GM19193 (cell line): Measurements from ENCODE around the gene VANGL1.

Source experiments
- POLR2A ChIP-seq: IDR thresholded peaks from 4 replicates; pipeline ENCODE4 v1.6.1; 2011; ENCODE audit not compliant: insufficient read depth, insufficient read length; ENCODE audit errors: extremely low read depth

Gene VANGL1

DNA sequence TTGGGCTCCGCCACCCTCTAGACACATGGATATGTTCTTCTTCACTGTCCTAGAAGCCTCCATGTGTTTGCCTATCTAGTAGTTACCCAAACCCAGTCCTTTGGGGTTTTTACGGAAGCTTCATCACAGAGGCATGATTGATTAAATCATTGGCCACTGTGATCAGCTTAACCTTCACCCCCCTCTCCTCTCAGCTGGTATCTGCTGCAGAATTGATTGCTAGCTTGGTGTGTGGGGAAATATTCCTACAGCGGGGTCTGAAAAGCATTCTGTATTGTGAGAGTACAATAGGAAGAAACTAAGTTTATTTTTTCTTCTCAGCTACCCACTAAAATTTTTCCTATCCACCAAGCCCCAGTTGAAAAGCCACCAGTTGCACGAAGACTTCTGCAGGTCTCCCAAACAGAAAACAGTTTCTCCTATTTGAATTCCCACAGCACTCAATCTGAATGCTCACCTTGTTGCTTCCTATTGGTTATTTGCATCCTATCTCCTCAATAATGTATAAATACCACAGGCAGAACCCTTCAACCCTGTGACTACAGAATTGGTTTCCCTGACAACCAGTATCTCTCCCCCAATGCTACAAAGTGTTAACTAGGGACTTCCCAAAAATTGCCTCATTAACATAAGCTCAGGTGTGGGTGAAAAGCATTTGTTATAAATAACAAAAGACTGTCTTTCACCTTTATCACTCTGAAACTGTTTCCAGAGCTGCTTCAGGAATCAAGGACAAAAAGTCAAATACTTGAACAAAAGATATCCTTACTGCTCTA is 9.3 kb upstream of the VANGL1 start:
- no peak for TF ChIP-seq POLR2A

DNA sequence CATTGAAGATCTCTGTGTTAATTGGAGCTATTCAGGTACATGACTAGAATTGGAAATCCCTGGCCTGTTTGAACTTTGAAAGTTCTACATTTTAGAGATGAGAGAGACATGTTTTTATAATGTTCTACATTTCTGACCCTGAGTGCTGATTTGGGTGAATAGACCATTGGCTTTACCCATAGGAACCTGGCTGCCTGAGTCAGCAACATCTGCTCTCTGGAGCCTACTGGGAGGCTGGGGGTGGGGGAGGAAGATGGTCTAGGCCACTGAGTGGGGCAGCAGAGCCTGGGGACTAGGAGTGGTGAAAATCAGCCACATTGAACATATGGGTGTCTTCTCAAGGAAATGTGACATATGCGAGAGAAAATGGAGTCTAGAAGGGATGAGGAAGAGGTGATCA is 1.4 kb upstream of the VANGL1 start:
- no peak for TF ChIP-seq POLR2A

GRCh38 chr1:115642168-115643072 is 650 bp downstream of the VANGL1 start:
- peak; percentile 18 for TF ChIP-seq POLR2A

GRCh38 chr1:115643225-115643624 is 1.5 kb downstream of the VANGL1 start:
- TF ChIP-seq POLR2A = no peak

DNA sequence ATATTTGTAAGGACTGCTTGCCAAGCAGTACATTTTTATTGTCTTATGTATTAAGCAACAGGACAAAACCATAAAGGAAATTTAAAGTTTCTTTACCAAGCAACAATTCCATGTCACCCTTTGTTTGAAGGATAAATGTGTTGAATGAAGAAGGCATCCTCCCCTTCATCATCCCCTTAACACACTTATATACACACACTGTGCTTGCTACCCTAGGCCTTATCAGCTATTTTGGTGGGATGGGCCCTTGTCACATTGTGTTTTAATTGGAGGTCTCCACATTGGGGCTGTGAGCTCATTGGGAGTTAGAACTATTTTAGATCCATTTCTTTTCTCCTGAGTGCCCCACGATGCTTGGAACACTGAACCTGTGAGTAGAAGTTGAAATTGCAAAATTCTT is 1.9 kb downstream of the VANGL1 start:
- TF ChIP-seq POLR2A = no peak

DNA sequence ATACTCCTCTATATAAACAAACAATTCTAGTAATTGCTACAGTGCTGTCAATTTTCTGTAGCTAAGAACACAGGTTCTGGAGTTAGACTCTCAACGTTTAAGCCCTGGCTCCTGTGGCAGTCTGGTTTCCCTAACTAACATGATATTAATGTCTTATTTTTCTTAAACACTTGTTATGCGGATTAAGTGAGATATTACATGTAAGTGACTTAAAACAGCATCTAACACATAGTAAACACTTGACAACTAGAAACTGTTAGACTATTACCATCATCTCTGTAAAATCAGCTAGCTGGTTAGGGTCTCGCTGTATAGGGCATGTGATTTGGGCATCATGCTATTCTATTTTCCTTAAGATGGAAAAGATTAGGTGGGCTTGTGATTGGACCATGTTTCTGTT is 2.3 kb downstream of the VANGL1 start:
- TF ChIP-seq POLR2A = no peak

DNA sequence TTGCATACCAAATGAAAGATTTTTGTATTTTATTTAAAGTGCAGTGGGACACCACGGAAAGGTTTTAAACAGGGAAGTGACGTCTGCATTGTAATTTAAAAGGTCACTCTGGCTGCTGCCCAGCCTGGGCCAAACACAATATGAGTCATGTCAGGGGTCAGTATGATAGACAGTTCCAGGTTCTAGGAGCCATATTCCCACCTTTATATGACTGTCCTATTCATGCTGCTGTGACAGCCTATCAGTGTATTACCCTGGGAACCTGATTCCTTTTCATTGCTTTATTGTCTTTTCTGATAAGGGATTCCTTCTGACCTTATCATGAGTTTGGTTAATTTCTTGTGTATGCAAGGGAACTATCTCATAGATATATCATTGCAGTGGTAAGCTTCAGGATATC is 5.3 kb downstream of the VANGL1 start:
- TF ChIP-seq POLR2A = no peak

- TF ChIP-seq POLR2A = no peak
These were observed 5.7 kb downstream of the VANGL1 start for GRCh38 chr1:115647507-115647906.

- TF ChIP-seq POLR2A = no peak
These were observed 6.3 kb downstream of the VANGL1 start for GRCh38 chr1:115647919-115648650.

DNA sequence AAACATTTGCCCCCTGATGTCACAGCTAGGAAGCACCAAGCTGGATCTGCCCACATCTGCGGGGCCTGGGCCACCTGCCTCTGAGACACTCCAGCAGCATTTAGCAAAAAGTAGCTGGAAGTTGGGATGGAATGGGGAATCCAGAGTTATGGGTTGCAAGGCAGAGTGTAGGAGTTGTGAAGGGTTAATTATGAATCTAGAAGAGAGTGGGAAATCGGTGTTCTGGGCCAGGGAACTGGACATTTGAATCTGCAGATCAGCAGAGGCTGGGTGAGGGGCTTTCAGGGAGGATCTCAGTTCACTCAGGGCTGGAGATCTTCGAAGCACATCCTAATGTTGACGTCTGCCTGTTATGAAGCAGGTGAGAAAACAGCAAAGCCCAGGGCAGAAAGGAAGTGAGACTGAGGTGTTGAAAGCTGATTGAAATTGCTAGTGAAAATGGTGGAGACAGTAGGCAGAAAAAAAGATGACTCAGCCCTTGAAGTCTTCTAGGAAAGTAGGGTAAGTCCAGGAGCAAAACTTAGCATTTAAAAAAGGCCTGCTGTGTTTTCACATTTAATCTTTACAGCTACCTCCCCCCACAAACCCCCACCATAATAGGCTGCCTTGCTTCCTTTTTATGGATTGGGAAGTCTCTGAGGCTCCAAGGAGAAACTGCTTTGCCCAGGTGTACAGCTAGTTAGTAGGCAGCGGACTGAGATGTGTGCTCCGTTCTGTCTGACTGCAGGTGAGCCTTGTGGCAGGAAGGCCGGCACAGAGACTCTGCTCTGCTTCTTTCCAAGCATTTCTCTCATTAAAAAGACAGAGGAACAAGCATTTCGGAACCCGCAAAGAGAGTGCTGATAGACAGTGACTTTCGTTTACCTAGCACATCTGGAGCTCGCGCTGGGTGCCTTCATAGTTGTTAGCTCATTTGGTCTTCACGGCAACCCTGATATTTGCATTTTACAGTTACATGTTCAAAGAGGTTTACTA is 7.2 kb downstream of the VANGL1 start:
- TF ChIP-seq POLR2A = no peak

DNA sequence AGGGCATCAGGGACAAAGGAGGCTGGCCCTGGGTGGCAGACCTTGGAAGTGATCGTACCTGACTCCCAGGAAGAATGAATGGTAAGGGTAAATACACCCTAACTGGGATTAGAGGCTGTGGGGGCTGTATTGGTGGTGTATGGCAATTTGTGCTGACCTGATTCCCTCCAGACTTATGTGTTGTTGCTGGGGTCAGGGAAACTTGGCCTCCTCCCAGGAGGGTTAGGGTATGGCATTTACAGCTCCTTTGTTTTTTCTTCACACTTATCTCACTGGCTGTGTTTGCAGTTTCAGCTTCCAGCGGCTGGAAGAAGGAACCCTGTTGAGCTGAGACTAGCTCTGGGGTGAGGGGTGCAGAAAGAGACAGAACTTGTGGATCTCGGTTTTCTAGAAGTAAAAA is 8.2 kb downstream of the VANGL1 start:
- TF ChIP-seq POLR2A = no peak

GRCh38 chr1:115650961-115651360 is 9.2 kb downstream of the VANGL1 start:
- TF ChIP-seq POLR2A = no peak

DNA sequence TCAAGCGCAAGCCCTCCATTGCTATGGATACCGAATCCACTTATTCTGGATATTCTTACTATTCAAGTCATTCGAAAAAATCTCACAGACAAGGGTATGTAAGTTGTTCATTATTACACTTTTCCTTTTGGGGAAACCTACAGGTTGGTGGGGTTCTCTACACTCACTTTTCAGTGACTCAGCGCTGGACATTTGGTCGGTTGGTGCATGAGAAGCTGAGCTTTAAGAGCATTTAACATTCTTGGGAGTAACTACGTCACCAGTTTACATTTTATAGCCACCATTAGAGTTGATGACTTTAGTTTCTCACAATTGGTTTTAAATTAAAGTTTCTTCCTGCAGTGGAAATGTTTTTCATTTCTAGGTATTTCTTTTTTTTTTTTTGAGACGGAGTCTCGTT is 9.6 kb downstream of the VANGL1 start:
- no peak for TF ChIP-seq POLR2A

DNA sequence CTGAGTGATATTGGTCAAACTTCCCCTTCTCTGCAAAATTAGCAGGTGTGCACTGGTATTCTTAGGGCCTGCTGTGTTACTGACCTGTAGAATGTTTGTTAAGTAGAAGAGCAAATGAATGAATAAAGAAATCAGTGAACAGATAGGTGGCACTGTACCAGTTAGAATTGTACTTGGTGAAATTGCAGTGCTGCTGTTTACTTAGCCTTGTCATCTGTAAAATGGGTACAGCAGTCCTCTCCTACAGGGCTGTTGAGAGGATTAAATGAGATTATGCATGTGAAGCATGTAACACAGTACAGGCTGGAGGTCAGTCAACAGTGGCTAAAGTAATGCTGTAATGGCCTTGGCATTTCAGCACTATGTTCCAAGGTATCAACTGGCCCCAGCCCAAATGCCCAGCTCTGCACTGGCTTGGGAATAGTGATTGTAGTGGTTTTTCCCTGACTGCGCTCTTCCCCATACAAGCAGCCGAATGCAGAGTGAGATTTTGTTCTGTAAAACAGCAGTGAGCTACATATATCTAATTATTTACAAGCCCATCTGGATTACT is 10.5 kb downstream of the VANGL1 start:
- TF ChIP-seq POLR2A = no peak
